T-cell (primary cell): Measurements from ENCODE around the gene ASPN. TPM values are rescaled to one million over a fixed set of nuclear protein-coding genes. Genes with fewer than 3 reads are reported as not detected.

Source experiments
- ATAC-seq, 4 experiments: fragments of 200-7000 bp in 3 of 4; fragments of 150-1000 bp in 1 of 4; cut with Tn5 transposase; replicated peaks in 1 of 4; 1 replicate in 3 of 4; 2 replicates in 1 of 4; pipeline ENCODE4 v1.10.0; 2021; ENCODE audit warnings: moderate library complexity in 3 of 4, mild to moderate bottlenecking in 2 of 4, moderate number of reproducible peaks in 1 of 4
- CTCF ChIA-PET, 2 donors: fragments of 300-600 bp; sonication (Branson Sonifier 250); formaldehyde crosslinking; loops; one replicate each; lab custom pipeline; 2022; ENCODE audit warnings: antibody characterized with exemption in 2 of 2; lab: Charles Lee
- POLR2A ChIA-PET, 2 donors: fragments of 300-600 bp; sonication (Branson Sonifier 250); formaldehyde crosslinking; loops; one replicate each; lab custom pipeline; 2022; ENCODE audit warnings: antibody characterized with exemption in 2 of 2; lab: Charles Lee
- DNase-seq, 35 experiments: peaks; one replicate each; pipeline versions ENCODE4 v3.0.0 to v3.0.0-alpha.2; 2013 to 2023
- H3K27ac ChIP-seq: one replicate; pipeline ENCODE4 v1.5.1; 2013; ENCODE audit warnings: low read length
- H3K27me3 ChIP-seq, 2 experiments: replicated peaks in 1 of 2; 1 replicate in 1 of 2; 2 replicates in 1 of 2; pipeline versions ENCODE4 v1.6.1 to v1.7.0; 2013; ENCODE audit warnings: low read length in 1 of 2, mixed read lengths in 1 of 2; ENCODE audit not compliant: control insufficient read depth in 2 of 2, insufficient read depth in 2 of 2; ENCODE audit errors: extremely low read depth in 1 of 2
- H3K36me3 ChIP-seq, 2 donors: 1 replicate in 1 of 2; 2 replicates in 1 of 2; pipeline versions ENCODE4 v1.6.1 to v1.7.0; 2013; ENCODE audit warnings: low read length in 1 of 2; ENCODE audit not compliant: control insufficient read depth in 2 of 2, insufficient read depth in 1 of 2; ENCODE audit errors: extremely low read depth in 1 of 2
- H3K4me1 ChIP-seq, 2 experiments: 1 replicate in 1 of 2; 2 replicates in 1 of 2; pipeline versions ENCODE4 v1.6.1 to v1.7.0; 2013; ENCODE audit warnings: low read length in 2 of 2, mixed read lengths in 1 of 2; ENCODE audit not compliant: insufficient read depth in 2 of 2, control insufficient read depth in 1 of 2; ENCODE audit errors: extremely low read depth in 1 of 2
- H3K4me3 ChIP-seq, 2 donors: 1 replicate in 1 of 2; 2 replicates in 1 of 2; pipeline versions ENCODE4 v1.5.1 to v1.7.0; 2013; ENCODE audit warnings: mild to moderate bottlenecking in 2 of 2, low read length in 1 of 2, moderate library complexity in 1 of 2; ENCODE audit not compliant: control insufficient read depth in 1 of 2; ENCODE audit errors: extremely low read depth in 1 of 2
- H3K9me3 ChIP-seq: 2 replicates; pipeline ENCODE4 v1.7.0; 2013
- H3K27ac Mint-ChIP-seq, 2 donors: one replicate each; pipeline ENCODE4 v1.8.0; 2020 to 2021; ENCODE audit warnings: mild to moderate bottlenecking in 2 of 2, mixed read lengths in 2 of 2
- H3K27me3 Mint-ChIP-seq, 2 donors: one replicate each; pipeline ENCODE4 v1.8.0; 2021 to 2022; ENCODE audit warnings: mixed read lengths in 2 of 2
- H3K36me3 Mint-ChIP-seq: one replicate; pipeline ENCODE4 v1.8.0; 2021; ENCODE audit warnings: mixed read lengths
- H3K4me1 Mint-ChIP-seq, 3 donors: one replicate each; pipeline ENCODE4 v1.8.0; 2020 to 2022; ENCODE audit warnings: mixed read lengths in 3 of 3, mild to moderate bottlenecking in 1 of 3
- H3K4me3 Mint-ChIP-seq, 3 donors: one replicate each; pipeline ENCODE4 v1.8.0; 2020 to 2022; ENCODE audit warnings: mild to moderate bottlenecking in 3 of 3, mixed read lengths in 3 of 3, moderate library complexity in 3 of 3
- H3K9me3 Mint-ChIP-seq, 3 donors: one replicate each; pipeline ENCODE4 v1.8.0; 2020 to 2022; ENCODE audit warnings: mixed read lengths in 3 of 3
- WGBS: methylation state at CpG from one replicate; pipeline ENCODE4 v1.1.5; 2013; ENCODE audit warnings: missing lambda C conversion rate; ENCODE audit not compliant: insufficient coverage; 5-methylcytosine and 5-hydroxymethylcytosine counted together
- total RNA-seq, 35 experiments: library from RNA in 6 of 35; stranded (reverse) in 6 of 35; fragments of 120-200 nt in 1 of 35; gene quantifications; one replicate each; pipeline versions ENCODE4 v1.2.1 to v1.2.4 and lab custom pipeline; 2013 to 2026

ASPN gene
- total RNA-seq, 5 donors from 2014 or later (not counting 1 experiment from before 2014, with no cell fraction given), result not detected

- no peak overlapping the region for H3K27ac Mint-ChIP-seq
- WGBS, result 78% methylated on average over 2 of the region's 3 CpGs
Observed at GRCh38 chr9:92492781-92493401, 10.6 kb upstream of the ASPN start.

GRCh38 chr9:92488681-92489550 is 6.6 kb upstream of the ASPN start:
- Histone ChIP-seq H3K27me3 (no peaks in the 10 kb centered on the region), H3K27ac (no peak overlapping the region), H3K36me3 (no peaks in the 10 kb centered on the region), H3K4me3 (no peak overlapping the region), H3K9me3 (no peaks in the 10 kb centered on the region), H3K4me1 (no peaks in the 10 kb centered on the region)
- ATAC-seq (no peak), DNase-seq (no peak)
- Mint-ChIP-seq H3K27ac (no peak overlapping the region), H3K36me3 (no peaks in the 10 kb centered on the region), H3K4me3 (no peak overlapping the region), H3K9me3 (no peaks in the 10 kb centered on the region), H3K27me3 (no peaks in the 10 kb centered on the region), H3K4me1 (peaks cover 0 to 2% (median 0%) of the 10 kb centered on the region in 3 donors)
- POLR2A ChIA-PET, result no interaction called here
- 100% methylated on average over 3 of the region's 4 CpGs for WGBS
- CTCF ChIA-PET, result no interaction called here

More at GRCh38 chr9:92492781-92493401, 10.6 kb upstream of the ASPN start:
- DNase-seq (no peak), ATAC-seq (no peak)
- H3K9me3 Mint-ChIP-seq, result no peaks in the 10 kb centered on the region
- no peaks in the 10 kb centered on the region for H3K27me3 Mint-ChIP-seq
- Histone ChIP-seq H3K4me3 (no peak overlapping the region), H3K27me3 (no peaks in the 10 kb centered on the region), H3K9me3 (no peaks in the 10 kb centered on the region), H3K27ac (no peak overlapping the region), H3K36me3 (no peaks in the 10 kb centered on the region), H3K4me1 (no peaks in the 10 kb centered on the region)
- no peak overlapping the region for H3K4me3 Mint-ChIP-seq
- peaks cover 0 to 2% (median 0%) of the 10 kb centered on the region in 3 donors for H3K4me1 Mint-ChIP-seq
- peaks cover 2% of the 10 kb centered on the region for H3K36me3 Mint-ChIP-seq
- ChIA-PET CTCF (no interaction called here), POLR2A (no interaction called here)

- peaks cover 0 to 2% (median 1%) of the 10 kb centered on the region in 3 donors for H3K4me1 Mint-ChIP-seq
- DNase-seq, result no peak
- Histone ChIP-seq H3K27me3 (no peaks in the 10 kb centered on the region), H3K4me1 (no peaks in the 10 kb centered on the region), H3K27ac (no peak overlapping the region), H3K4me3 (no peak overlapping the region), H3K36me3 (no peaks in the 10 kb centered on the region), H3K9me3 (no peaks in the 10 kb centered on the region)
- 90% methylated on average over 2 of the region's 3 CpGs for WGBS
- H3K9me3 Mint-ChIP-seq, result no peaks in the 10 kb centered on the region
- H3K36me3 Mint-ChIP-seq, result no peaks in the 10 kb centered on the region
- CTCF ChIA-PET, result no interaction called here
- H3K27me3 Mint-ChIP-seq, result no peaks in the 10 kb centered on the region
- ATAC-seq, result no peak
- no peak overlapping the region for H3K4me3 Mint-ChIP-seq
- POLR2A ChIA-PET, result no interaction called here
- H3K27ac Mint-ChIP-seq, result no peak overlapping the region
Observed at GRCh38 chr9:92486371-92486770, 4.1 kb upstream of the ASPN start.

DNA sequence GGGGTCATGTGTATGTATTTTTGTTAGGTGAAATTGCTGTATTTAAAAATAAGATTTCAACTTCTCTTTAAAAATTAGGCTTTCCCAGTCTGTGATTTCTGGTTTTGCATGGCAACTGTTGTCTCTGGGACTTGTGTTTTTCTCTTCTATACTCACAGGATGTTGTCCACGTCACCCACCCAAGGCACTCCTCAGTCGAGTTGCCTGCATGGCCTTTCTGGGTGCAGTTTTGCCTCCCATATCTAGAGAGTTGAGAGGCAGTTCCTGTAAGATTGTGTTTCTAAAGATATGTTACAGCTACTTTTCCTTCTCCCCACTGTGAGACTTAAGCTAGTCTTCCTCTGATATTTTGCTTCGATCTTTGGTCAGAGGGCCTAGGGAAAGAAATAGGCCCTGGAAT is 2.3 kb upstream of the ASPN start:
- no peaks in the 10 kb centered on the region for H3K9me3 ChIP-seq
- no peaks in the 10 kb centered on the region for H3K36me3 Mint-ChIP-seq
- no peak overlapping the region for H3K4me3 Mint-ChIP-seq
- ChIA-PET CTCF (no interaction called here), POLR2A (no interaction called here)
- no peaks in the 10 kb centered on the region for H3K9me3 Mint-ChIP-seq
- H3K4me1 ChIP-seq, result no peaks in the 10 kb centered on the region
- no peaks in the 10 kb centered on the region for H3K27me3 Mint-ChIP-seq
- H3K4me1 Mint-ChIP-seq, result peaks cover 4 to 6% (median 5%) of the 10 kb centered on the region in 3 donors
- H3K4me3 ChIP-seq, result no peak overlapping the region
- H3K36me3 ChIP-seq, result no peaks in the 10 kb centered on the region
- DNase-seq (no peak), ATAC-seq (no peak)
- no peaks in the 10 kb centered on the region for H3K27me3 ChIP-seq
- no peak overlapping the region for H3K27ac ChIP-seq
- no CpG with 5 or more reads among the region's 3 CpGs for WGBS
- H3K27ac Mint-ChIP-seq, result no peak overlapping the region

- WGBS, result 100% methylated on average over 1 of the region's 5 CpGs
- no peaks in the 10 kb centered on the region for H3K27me3 Mint-ChIP-seq
- ATAC-seq (no peak), DNase-seq (no peak)
- no peaks in the 10 kb centered on the region for H3K9me3 ChIP-seq
- no peaks in the 10 kb centered on the region for H3K27me3 ChIP-seq
- H3K4me3 ChIP-seq, result no peak overlapping the region
- POLR2A ChIA-PET, result no interaction called here
- no peaks in the 10 kb centered on the region for H3K36me3 Mint-ChIP-seq
- no peaks in the 10 kb centered on the region for H3K9me3 Mint-ChIP-seq
- peaks cover 4 to 6% (median 5%) of the 10 kb centered on the region in 3 donors for H3K4me1 Mint-ChIP-seq
- no peaks in the 10 kb centered on the region for H3K4me1 ChIP-seq
- no peak overlapping the region for H3K27ac ChIP-seq
- H3K27ac Mint-ChIP-seq, result no peak overlapping the region
- CTCF ChIA-PET, result interaction anchor here in 1 of 2 donors (0.7 kb wide), 1 partner anchor 165 kb away, joined by 4 read pairs; no protein-coding TSS in a partner anchor
- no peaks in the 10 kb centered on the region for H3K36me3 ChIP-seq
- H3K4me3 Mint-ChIP-seq, result no peak overlapping the region
Observed at GRCh38 chr9:92483627-92484545, 1.6 kb upstream of the ASPN start.

DNA sequence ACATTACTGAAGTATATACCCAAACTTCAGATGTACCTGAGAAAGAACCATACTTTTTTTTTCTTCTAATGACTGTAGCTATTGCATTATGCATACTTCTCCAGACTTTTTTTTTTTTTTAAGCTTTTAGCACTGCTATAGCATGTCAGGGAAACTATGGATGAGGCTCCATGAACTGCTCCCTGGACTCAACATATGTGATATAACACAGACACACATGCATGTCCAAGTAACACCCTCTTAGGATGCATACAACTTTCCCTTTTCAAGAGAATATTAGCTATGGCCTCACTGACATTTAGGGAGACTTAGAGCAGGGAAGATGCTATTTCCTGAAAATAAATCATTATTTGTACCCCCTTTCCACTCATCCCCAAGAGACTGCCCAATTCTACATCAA is 499 bp upstream of the ASPN start:
- H3K27ac Mint-ChIP-seq, result no peak overlapping the region
- H3K4me1 Mint-ChIP-seq, result peaks cover 4 to 6% (median 5%) of the 10 kb centered on the region in 3 donors
- H3K27ac ChIP-seq, result no peak overlapping the region
- H3K36me3 ChIP-seq, result no peaks in the 10 kb centered on the region
- DNase-seq (no peak), ATAC-seq (no peak)
- CTCF ChIA-PET, result interaction anchor here in 1 of 2 donors (0.7 kb wide), 1 partner anchor 166 kb away, joined by 4 read pairs; no protein-coding TSS in a partner anchor
- H3K36me3 Mint-ChIP-seq, result no peaks in the 10 kb centered on the region
- H3K27me3 ChIP-seq, result no peaks in the 10 kb centered on the region
- no peaks in the 10 kb centered on the region for H3K9me3 ChIP-seq
- H3K4me3 Mint-ChIP-seq, result no peak overlapping the region
- H3K27me3 Mint-ChIP-seq, result no peaks in the 10 kb centered on the region
- no peak overlapping the region for H3K4me3 ChIP-seq
- POLR2A ChIA-PET, result no interaction called here
- H3K4me1 ChIP-seq, result no peaks in the 10 kb centered on the region
- no peaks in the 10 kb centered on the region for H3K9me3 Mint-ChIP-seq
